ENCODE data around the gene PRSS12.

Gene PRSS12

DNA sequence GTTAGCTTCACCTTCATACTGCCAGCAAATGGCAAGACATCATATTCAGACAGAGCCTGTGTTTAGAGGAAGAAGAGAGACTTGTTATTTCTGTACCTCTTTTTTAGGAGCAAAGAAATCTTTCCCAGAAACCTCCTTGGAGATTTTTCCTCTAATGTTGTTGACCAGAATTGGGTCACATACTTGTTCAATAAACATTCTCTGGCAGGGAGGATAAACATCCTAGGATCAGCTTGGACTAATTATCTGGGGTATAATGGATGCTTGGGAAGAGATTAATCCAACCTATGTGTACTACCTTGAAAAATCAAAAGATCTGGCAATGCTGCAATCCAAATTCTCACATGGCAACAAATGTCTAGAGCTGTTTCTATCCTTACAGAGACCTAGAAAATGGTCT, 8.4 kb upstream of the PRSS12 start:
- no peak for DNase-seq (ENCODE audit: low read depth)
- no peak overlapping the region for H3K4me3 ChIP-seq (ENCODE audit: low read depth, low read length)
- TF ChIP-seq, protein P1, sequence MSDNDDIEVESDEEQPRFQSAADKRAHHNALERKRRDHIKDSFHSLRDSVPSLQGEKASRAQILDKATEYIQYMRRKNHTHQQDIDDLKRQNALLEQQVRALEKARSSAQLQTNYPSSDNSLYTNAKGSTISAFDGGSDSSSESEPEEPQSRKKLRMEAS (IDR thresholded peaks at IDR 0.05; ENCODE audit: low read depth, low read length): no peak
- TF ChIP-seq, protein P2, sequence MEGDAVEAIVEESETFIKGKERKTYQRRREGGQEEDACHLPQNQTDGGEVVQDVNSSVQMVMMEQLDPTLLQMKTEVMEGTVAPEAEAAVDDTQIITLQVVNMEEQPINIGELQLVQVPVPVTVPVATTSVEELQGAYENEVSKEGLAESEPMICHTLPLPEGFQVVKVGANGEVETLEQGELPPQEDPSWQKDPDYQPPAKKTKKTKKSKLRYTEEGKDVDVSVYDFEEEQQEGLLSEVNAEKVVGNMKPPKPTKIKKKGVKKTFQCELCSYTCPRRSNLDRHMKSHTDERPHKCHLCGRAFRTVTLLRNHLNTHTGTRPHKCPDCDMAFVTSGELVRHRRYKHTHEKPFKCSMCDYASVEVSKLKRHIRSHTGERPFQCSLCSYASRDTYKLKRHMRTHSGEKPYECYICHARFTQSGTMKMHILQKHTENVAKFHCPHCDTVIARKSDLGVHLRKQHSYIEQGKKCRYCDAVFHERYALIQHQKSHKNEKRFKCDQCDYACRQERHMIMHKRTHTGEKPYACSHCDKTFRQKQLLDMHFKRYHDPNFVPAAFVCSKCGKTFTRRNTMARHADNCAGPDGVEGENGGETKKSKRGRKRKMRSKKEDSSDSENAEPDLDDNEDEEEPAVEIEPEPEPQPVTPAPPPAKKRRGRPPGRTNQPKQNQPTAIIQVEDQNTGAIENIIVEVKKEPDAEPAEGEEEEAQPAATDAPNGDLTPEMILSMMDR (IDR thresholded peaks at IDR 0.05; ENCODE audit: low read depth, low read length): no peak
- TF ChIP-seq MYC (IDR thresholded peaks at IDR 0.05; ENCODE audit: low read depth, low read length) (no peak), POLR2A (IDR thresholded peaks at IDR 0.05; ENCODE audit: extremely low read depth, insufficient read length) (no peak)

GRCh38 chr4:118360106-118360505, 7.3 kb upstream of the PRSS12 start:
- TF ChIP-seq, protein P2 (IDR thresholded peaks at IDR 0.05; ENCODE audit: low read depth, low read length): no peak
- TF ChIP-seq POLR2A (IDR thresholded peaks at IDR 0.05; ENCODE audit: extremely low read depth, insufficient read length) (no peak), MYC (IDR thresholded peaks at IDR 0.05; ENCODE audit: low read depth, low read length) (no peak)
- TF ChIP-seq, protein P1 (IDR thresholded peaks at IDR 0.05; ENCODE audit: low read depth, low read length): no peak
- no peak overlapping the region for H3K4me3 ChIP-seq (ENCODE audit: low read depth, low read length)
- no peak for DNase-seq (ENCODE audit: low read depth)

- TF ChIP-seq, protein P2 (IDR thresholded peaks at IDR 0.05; ENCODE audit: low read depth, low read length): no peak
- TF ChIP-seq, protein P1 (IDR thresholded peaks at IDR 0.05; ENCODE audit: low read depth, low read length): no peak
- TF ChIP-seq MYC (IDR thresholded peaks at IDR 0.05; ENCODE audit: low read depth, low read length) (no peak), POLR2A (IDR thresholded peaks at IDR 0.05; ENCODE audit: extremely low read depth, insufficient read length) (no peak)
- no peak for DNase-seq (ENCODE audit: low read depth)
Measured at GRCh38 chr4:118357601-118358000, 4.8 kb upstream of the PRSS12 start.

DNA sequence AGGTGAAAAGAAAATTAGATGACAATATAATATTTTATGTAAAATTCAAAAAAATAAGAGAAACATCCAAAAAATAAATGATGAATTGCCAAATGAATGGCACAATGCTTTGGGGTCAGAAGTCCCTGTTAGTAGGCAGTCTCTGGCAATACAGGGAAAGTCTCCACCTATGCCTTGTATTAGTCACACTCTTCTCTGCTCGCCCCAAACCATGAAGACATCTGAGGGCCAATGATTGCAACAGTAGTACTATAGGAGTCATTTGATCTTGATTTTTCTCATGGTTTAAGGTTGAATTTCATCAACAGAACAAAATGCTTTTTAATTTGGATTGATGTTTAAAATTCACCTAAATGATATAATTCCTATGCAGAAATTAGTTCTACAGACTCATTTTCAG, 3.9 kb upstream of the PRSS12 start:
- TF ChIP-seq MYC (IDR thresholded peaks at IDR 0.05; ENCODE audit: low read depth, low read length) (no peak), POLR2A (IDR thresholded peaks at IDR 0.05; ENCODE audit: extremely low read depth, insufficient read length) (no peak)
- TF ChIP-seq, protein P2 (IDR thresholded peaks at IDR 0.05; ENCODE audit: low read depth, low read length): no peak
- TF ChIP-seq, protein P1 (IDR thresholded peaks at IDR 0.05; ENCODE audit: low read depth, low read length): no peak
- DNase-seq (ENCODE audit: low read depth): peak; percentile 25
- H3K4me3 ChIP-seq (ENCODE audit: low read depth, low read length): no peak overlapping the region

More at GRCh38 chr4:118357601-118358000, 4.8 kb upstream of the PRSS12 start:
- no peak overlapping the region for H3K4me3 ChIP-seq (ENCODE audit: low read depth, low read length)

GRCh38 chr4:118356111-118356510, 3.3 kb upstream of the PRSS12 start:
- TF ChIP-seq, protein P2 (IDR thresholded peaks at IDR 0.05; ENCODE audit: low read depth, low read length): no peak
- TF ChIP-seq MYC (IDR thresholded peaks at IDR 0.05; ENCODE audit: low read depth, low read length) (no peak), POLR2A (IDR thresholded peaks at IDR 0.05; ENCODE audit: extremely low read depth, insufficient read length) (no peak)
- TF ChIP-seq, protein P1 (IDR thresholded peaks at IDR 0.05; ENCODE audit: low read depth, low read length): no peak
- H3K4me3 ChIP-seq (ENCODE audit: low read depth, low read length): no peak overlapping the region
- no peak for DNase-seq (ENCODE audit: low read depth)

Data from NB4 (cell line).